Muscle layer of duodenum (tissue), 2 donors: Measurements from ENCODE around the gene NEK10.

Experiments
- H3K27ac ChIP-seq: one replicate; pipeline ENCODE4 v1.7.0; 2013; ENCODE audit warnings: mild to moderate bottlenecking, low read length
- H3K27me3 ChIP-seq: one replicate; pipeline ENCODE4 v1.7.0; 2013; ENCODE audit warnings: low read depth, mild to moderate bottlenecking, control low read depth, low read length
- H3K36me3 ChIP-seq, 2 donors: one replicate each; pipeline ENCODE4 v1.7.0; 2013; ENCODE audit warnings: low read length in 2 of 2, control low read depth in 1 of 2, mild to moderate bottlenecking in 1 of 2; ENCODE audit not compliant: insufficient read depth in 2 of 2, control insufficient read depth in 1 of 2
- H3K4me1 ChIP-seq, 2 donors: one replicate each; pipeline ENCODE4 v1.7.0; 2013; ENCODE audit warnings: low read length in 2 of 2, mild to moderate bottlenecking in 2 of 2, control low read depth in 1 of 2, moderate library complexity in 1 of 2; ENCODE audit not compliant: insufficient read depth in 2 of 2, control insufficient read depth in 1 of 2
- H3K4me3 ChIP-seq, 2 donors: one replicate each; pipeline ENCODE4 v1.7.0; 2013; ENCODE audit warnings: low read length in 2 of 2, low read depth in 1 of 2, mild to moderate bottlenecking in 1 of 2
- H3K9me3 ChIP-seq, 2 donors: one replicate each; pipeline ENCODE4 v1.7.0; 2013; ENCODE audit warnings: low read length in 2 of 2, control low read depth in 1 of 2, mild to moderate bottlenecking in 1 of 2; ENCODE audit not compliant: control insufficient read depth in 1 of 2
- donor health status: healthy.

Gene NEK10

DNA sequence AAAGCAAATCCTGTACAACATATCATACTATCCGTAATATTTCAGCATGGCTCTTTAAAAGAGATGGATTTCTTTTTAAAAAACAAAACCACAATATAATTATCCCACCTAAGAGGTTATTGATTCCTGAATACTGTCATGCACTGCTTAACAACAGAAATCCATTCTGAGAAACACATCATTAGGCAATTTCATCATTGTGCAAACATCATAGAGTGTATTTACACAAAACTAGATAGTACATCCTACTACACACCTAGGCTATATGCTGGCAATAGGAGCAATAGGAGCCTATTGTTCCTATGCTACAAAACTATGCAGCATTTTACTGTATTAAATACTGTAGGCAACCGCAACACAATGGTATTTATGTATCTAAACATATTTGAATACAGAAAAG is 242.0 kb downstream of the NEK10 start:
- H3K27me3 ChIP-seq, result no peaks in the 10 kb centered on the region
- H3K9me3 ChIP-seq, result no peaks in the 10 kb centered on the region
- no peaks in the 10 kb centered on the region for H3K4me1 ChIP-seq
- no peaks in the 10 kb centered on the region for H3K36me3 ChIP-seq
- no peak overlapping the region for H3K4me3 ChIP-seq
- H3K27ac ChIP-seq, result no peak overlapping the region

DNA sequence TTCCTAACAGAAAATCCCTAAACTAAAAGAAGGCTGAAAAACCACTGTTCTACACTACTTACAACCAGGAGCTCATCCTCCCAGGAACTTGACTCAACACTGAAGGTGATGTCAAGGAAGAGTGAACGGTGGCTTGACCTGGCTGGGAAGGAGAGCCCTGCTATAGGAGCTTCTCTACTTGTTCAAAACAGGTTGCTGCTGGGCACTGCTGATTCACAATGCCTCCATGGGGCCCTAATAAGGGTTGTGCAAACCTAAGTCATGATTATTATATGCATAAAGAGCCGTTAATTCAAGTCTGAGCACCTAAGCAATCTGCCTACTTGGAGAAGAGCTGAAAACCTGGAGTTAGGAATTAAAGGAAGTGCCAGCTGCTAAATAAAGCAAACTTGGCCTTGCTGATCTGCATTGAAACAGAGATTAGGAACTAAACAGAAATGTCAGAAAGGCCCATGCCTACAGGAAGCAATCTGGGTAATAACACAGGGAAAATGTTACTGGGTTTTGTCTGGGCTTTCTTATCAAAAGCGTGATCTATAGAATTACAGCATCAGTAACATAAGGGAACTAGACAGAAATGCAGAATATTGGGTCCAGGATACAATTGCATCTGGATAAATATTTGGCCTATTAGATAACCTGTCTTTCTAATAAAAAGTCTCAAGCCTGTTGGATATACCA is 243.2 kb downstream of the NEK10 start:
- no peaks in the 10 kb centered on the region for H3K27me3 ChIP-seq
- H3K27ac ChIP-seq, result no peak overlapping the region

DNA sequence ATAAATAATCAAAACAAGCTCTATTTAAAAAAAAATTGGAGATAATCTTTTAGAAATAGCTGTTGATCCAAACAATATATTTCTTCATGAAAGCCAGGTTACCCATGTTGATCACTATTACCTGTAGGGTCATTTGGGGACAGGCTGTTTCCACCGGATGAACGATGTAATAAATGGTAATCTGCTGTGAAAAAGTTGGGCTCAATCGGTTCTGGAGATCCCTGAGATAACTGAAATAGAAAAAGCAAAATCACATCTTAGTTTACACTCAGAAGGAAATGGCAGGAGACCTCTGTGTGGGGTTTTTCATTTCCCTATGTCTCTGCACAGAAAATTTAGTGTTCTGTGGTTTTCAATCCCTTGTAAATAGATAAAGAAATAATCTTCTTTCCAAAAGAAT is 249.5 kb downstream of the NEK10 start:
- Histone ChIP-seq H3K27me3 (no peaks in the 10 kb centered on the region), H3K4me1 (no peaks in the 10 kb centered on the region), H3K4me3 (no peak overlapping the region), H3K9me3 (no peaks in the 10 kb centered on the region), H3K36me3 (no peaks in the 10 kb centered on the region), H3K27ac (no peak overlapping the region)

More for the DNA sequence above, 243.2 kb downstream of the NEK10 start:
- Histone ChIP-seq H3K4me1 (no peaks in the 10 kb centered on the region), H3K4me3 (no peak overlapping the region), H3K9me3 (no peaks in the 10 kb centered on the region), H3K36me3 (no peaks in the 10 kb centered on the region)

DNA sequence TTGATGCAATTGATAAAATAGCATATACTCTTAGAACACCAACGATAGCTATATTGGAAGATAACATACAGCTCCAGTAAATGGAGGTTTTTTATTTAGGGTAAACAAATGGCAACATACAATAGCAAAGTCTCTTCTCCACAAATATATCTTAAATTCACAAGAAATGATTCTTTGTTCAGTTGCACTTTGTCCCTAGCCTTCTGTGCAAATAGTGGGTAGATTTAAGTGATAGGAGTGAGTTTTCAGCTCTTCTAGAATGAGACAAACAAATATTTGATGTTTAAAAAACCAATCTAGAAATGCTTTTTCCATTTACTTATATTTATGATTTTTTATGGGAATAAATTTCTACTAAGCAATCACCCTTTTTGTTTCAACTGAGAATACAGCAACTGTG is 253.8 kb downstream of the NEK10 start:
- Histone ChIP-seq H3K4me3 (no peak overlapping the region), H3K36me3 (no peaks in the 10 kb centered on the region)

GRCh38 chr3:27114684-27115083 is 254.5 kb downstream of the NEK10 start:
- H3K4me3 ChIP-seq, result no peak overlapping the region
- H3K27me3 ChIP-seq, result no peaks in the 10 kb centered on the region
- no peak overlapping the region for H3K27ac ChIP-seq
- H3K9me3 ChIP-seq, result no peaks in the 10 kb centered on the region
- no peaks in the 10 kb centered on the region for H3K36me3 ChIP-seq
- no peaks in the 10 kb centered on the region for H3K4me1 ChIP-seq

More for the DNA sequence above, 253.8 kb downstream of the NEK10 start:
- Histone ChIP-seq H3K27ac (no peak overlapping the region), H3K4me1 (no peaks in the 10 kb centered on the region), H3K9me3 (no peaks in the 10 kb centered on the region), H3K27me3 (no peaks in the 10 kb centered on the region)

DNA sequence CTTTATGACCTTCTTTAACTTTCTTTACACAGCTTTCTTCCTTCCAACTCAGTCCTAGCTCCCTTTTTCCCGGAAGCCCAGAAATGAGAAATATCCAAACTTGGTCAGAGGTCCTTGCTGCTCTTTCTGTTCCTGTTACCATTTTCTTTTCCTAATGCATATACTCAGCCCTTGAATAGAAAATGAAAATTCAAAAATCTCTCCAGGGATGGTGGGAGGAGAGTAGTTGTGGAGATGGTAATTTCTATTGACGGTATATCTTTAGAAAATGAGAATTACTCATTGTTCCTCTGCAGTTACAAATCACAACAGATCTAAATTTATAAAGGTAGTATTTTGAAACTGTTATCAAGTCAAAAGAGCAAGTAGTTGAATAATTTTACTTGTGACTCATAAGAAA is 255.1 kb downstream of the NEK10 start:
- Histone ChIP-seq H3K4me3 (no peak overlapping the region), H3K4me1 (no peaks in the 10 kb centered on the region), H3K9me3 (no peaks in the 10 kb centered on the region), H3K27me3 (no peaks in the 10 kb centered on the region), H3K36me3 (no peaks in the 10 kb centered on the region), H3K27ac (no peak overlapping the region)

GRCh38 chr3:27110020-27110419 is 259.2 kb downstream of the NEK10 start:
- no peaks in the 10 kb centered on the region for H3K36me3 ChIP-seq
- no peak overlapping the region for H3K27ac ChIP-seq
- no peaks in the 10 kb centered on the region for H3K9me3 ChIP-seq
- no peaks in the 10 kb centered on the region for H3K27me3 ChIP-seq
- H3K4me1 ChIP-seq, result no peaks in the 10 kb centered on the region
- no peak overlapping the region for H3K4me3 ChIP-seq

- H3K4me3 ChIP-seq, result no peak overlapping the region
- H3K36me3 ChIP-seq, result no peaks in the 10 kb centered on the region
- H3K27me3 ChIP-seq, result no peaks in the 10 kb centered on the region
- no peaks in the 10 kb centered on the region for H3K9me3 ChIP-seq
- no peaks in the 10 kb centered on the region for H3K4me1 ChIP-seq
- no peak overlapping the region for H3K27ac ChIP-seq
Observed at GRCh38 chr3:27108322-27108721, 260.9 kb downstream of the NEK10 start.

DNA sequence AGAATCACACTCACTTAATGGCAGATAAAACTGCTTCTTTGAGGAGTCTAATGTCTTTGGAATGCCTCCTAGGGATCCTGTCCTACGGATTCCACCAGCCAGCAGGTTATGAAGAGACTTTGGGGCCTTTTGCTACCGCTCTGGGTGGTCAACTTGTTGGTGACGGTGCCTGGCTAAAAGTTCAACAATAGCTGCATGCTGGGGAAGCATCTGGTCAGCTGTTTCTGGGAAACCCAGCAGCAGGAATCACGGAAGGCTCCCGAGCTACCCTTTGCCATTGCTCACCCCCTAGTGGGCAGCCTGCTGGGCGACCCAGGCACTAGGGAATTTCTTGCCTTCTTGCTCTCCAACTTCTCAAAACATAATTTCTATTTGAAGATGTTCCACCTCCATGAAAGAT is 263.3 kb downstream of the NEK10 start:
- no peaks in the 10 kb centered on the region for H3K9me3 ChIP-seq
- H3K4me3 ChIP-seq, result no peak overlapping the region
- H3K36me3 ChIP-seq, result no peaks in the 10 kb centered on the region
- no peaks in the 10 kb centered on the region for H3K27me3 ChIP-seq
- H3K27ac ChIP-seq, result no peak overlapping the region
- H3K4me1 ChIP-seq, result no peaks in the 10 kb centered on the region

DNA sequence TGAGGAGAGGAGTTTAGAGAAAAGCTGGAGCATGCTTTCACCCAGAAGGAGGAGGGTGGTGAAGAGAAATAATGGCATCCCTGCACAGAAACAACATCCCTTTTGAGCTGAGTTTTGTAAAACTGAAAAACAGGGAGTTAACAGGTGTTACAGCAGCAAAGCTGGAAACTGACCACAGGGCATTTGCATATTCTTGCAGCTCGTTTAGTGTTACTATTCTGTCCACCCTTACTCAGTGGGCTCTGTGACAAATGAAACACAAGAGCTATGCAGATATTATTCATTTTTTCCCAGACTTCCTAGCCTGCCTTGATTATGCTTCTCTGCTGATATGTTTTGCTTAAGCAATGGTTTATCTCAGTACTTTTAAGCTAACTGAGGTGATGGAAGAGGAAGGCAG is 272.0 kb downstream of the NEK10 start:
- no peak overlapping the region for H3K4me3 ChIP-seq
- H3K36me3 ChIP-seq, result no peaks in the 10 kb centered on the region
- H3K4me1 ChIP-seq, result no peaks in the 10 kb centered on the region
- no peak overlapping the region for H3K27ac ChIP-seq
- no peaks in the 10 kb centered on the region for H3K9me3 ChIP-seq
- H3K27me3 ChIP-seq, result no peaks in the 10 kb centered on the region

DNA sequence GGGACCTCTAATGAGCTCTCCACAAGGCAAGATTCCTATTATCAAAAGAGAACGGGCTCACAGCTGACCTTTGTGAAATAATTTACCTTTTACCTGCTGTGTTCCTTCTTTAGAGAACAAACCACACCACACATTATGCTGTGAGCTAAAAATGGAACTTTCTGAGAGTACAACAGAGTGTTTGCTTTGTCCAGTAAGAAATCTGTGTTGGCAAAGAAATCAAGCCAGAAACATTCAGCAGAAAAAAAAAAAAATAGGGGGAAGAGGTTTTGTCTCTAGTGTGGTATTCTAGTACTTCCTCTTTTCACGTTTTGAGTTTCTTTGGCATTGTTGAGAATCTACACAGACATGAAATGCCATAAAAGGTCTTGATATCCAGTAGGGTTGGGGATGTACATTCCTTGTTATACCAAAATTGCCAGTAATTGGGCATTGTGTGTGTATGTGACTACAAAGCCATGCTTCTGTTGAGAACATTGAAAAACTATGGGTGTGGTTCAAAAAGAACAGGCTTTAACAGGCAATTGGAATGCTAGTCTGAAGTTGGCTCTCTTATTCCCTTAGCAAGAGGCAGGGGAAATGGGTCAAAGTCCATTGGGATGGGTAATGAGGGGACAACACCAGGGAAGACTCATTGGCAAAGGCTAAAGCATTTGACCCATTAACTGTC is 273.5 kb downstream of the NEK10 start:
- H3K4me3 ChIP-seq, result no peak overlapping the region
- H3K36me3 ChIP-seq, result no peaks in the 10 kb centered on the region
- H3K27ac ChIP-seq, result no peak overlapping the region
- peaks cover 0 to 4% of the 10 kb centered on the region in 2 donors for H3K4me1 ChIP-seq
- no peaks in the 10 kb centered on the region for H3K27me3 ChIP-seq
- no peaks in the 10 kb centered on the region for H3K9me3 ChIP-seq

GRCh38 chr3:27094721-27095120 is 274.5 kb downstream of the NEK10 start:
- Histone ChIP-seq H3K36me3 (no peaks in the 10 kb centered on the region), H3K4me1 (peaks cover 0 to 5% of the 10 kb centered on the region in 2 donors), H3K4me3 (no peak overlapping the region), H3K27me3 (no peaks in the 10 kb centered on the region), H3K27ac (no peak overlapping the region), H3K9me3 (no peaks in the 10 kb centered on the region)
